Stomach (tissue), 4 donors: Measurements from ENCODE around the gene XRCC2.

Experiments
- EP300 ChIP-seq: sonication (generic); formaldehyde crosslinking; IDR thresholded peaks from one replicate; pipeline ENCODE4 v1.6.1; 2017; ENCODE audit warnings: antibody characterized with exemption
- POLR2A ChIP-seq, 4 donors: fragments of 450-650 bp; IDR thresholded peaks; one replicate each; pipeline ENCODE4 v1.6.1; 2016; ENCODE audit warnings: antibody characterized with exemption in 4 of 4, control low read depth in 2 of 4, mild to moderate bottlenecking in 1 of 4, moderate library complexity in 1 of 4
- TF ChIP-seq, protein P1 (sequence below), 7 experiments: fragments of 450-650 bp in 4 of 7; fragments of 200-600 bp in 3 of 7; sonication (generic) in 3 of 7; IDR thresholded peaks; one replicate each; pipeline ENCODE4 v1.5.1; 2016 to 2019; ENCODE audit warnings: antibody characterized with exemption in 7 of 7, control low read depth in 2 of 7, mild to moderate bottlenecking in 1 of 7

DNA sequence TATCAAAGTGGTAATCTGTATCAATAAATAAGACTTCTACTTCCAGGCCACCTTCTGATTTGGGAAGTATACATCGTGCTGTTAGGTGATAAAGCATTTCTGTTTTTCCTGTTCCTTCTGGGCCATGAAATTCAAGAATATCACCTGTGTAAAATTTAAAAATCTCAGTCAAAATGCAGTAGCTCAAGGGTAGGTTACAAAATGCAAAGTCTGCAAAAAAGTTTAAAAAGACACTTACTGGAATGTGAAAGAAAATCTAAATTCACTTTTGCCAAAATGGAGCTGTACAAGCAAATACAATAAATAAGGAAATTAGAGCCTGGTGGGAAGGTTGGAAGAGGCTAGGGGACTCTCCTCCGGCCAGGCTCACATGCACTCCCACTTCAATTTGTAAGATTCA is 26.7 kb downstream of the XRCC2 start:
- TF ChIP-seq, protein P1, sequence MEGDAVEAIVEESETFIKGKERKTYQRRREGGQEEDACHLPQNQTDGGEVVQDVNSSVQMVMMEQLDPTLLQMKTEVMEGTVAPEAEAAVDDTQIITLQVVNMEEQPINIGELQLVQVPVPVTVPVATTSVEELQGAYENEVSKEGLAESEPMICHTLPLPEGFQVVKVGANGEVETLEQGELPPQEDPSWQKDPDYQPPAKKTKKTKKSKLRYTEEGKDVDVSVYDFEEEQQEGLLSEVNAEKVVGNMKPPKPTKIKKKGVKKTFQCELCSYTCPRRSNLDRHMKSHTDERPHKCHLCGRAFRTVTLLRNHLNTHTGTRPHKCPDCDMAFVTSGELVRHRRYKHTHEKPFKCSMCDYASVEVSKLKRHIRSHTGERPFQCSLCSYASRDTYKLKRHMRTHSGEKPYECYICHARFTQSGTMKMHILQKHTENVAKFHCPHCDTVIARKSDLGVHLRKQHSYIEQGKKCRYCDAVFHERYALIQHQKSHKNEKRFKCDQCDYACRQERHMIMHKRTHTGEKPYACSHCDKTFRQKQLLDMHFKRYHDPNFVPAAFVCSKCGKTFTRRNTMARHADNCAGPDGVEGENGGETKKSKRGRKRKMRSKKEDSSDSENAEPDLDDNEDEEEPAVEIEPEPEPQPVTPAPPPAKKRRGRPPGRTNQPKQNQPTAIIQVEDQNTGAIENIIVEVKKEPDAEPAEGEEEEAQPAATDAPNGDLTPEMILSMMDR (IDR thresholded peaks at IDR 0.05), result no peak
- no peak for TF ChIP-seq POLR2A (IDR thresholded peaks at IDR 0.05)
- no peak for TF ChIP-seq EP300
